ENCODE measurements around the gene YEATS2.

GRCh38 chr3:183827809-183828537 lies 130.4 kb downstream of the YEATS2 start:
- TF ChIP-seq CTCF (IDR thresholded peaks at IDR 0.05) (no peak), POLR2A (IDR thresholded peaks at IDR 0.05) (no peak)
